NCI-H524 treated with DMSO at 0.1 percent for 48 hours (cell line): Measurements from ENCODE around the gene TMEM134.

Experiments
- DNase-seq: peaks from one replicate; lab custom pipeline; 2025; lab: John Stamatoyannopoulos, UW

The TMEM134 gene

DNA sequence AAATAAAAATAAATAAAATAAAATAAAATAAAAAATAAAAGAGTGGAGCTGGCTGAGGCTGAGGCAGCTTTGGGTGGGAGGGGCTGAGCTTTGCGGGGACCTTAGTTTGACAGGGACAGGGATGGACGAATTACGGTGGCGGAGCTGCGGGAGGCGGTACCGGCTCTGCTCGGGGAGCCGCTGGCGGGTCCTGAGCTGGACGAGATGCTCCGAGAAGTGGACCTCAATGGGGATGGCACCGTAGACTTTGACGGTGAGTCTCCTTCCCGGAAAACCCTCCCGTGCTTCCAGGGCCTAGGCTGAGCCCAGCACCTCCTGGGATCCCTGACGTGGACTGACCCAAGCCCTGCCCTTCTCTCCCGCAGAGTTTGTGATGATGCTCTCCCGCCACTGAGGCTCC, 10.8 kb downstream of the TMEM134 start:
- no peak for DNase-seq

GRCh38 chr11:67457453-67457852, 11.6 kb downstream of the TMEM134 start:
- no peak for DNase-seq

- no peak for DNase-seq
Observed at GRCh38 chr11:67456068-67456705, 12.9 kb downstream of the TMEM134 start.

DNA sequence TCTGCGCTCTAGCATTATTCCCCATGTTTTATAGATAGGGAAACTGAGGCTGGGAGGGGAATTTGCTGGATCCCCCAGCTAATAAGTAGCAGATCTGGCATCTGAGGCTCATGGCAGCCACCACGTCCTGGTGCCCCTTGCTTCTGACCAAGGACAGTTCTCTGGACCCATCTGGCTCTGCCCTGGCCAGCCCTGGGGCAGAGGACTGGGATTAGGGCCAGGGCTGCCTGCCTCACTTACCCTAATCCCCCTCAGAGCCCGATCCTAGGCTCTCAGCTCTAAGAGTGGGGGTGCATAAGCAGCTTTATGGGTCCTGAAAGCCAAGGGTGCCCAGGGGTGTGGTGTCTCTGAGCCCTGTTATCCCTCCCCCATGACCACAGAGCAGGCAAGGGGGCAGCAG, 14.0 kb downstream of the TMEM134 start, which contains the start of gene CABP4:
Gene CABP4, plus strand, starts transcription at position 301 of the 400 bp plus-strand sequence. Its CDS starts 70 bp downstream, at position 371.
- no peak for DNase-seq

DNA sequence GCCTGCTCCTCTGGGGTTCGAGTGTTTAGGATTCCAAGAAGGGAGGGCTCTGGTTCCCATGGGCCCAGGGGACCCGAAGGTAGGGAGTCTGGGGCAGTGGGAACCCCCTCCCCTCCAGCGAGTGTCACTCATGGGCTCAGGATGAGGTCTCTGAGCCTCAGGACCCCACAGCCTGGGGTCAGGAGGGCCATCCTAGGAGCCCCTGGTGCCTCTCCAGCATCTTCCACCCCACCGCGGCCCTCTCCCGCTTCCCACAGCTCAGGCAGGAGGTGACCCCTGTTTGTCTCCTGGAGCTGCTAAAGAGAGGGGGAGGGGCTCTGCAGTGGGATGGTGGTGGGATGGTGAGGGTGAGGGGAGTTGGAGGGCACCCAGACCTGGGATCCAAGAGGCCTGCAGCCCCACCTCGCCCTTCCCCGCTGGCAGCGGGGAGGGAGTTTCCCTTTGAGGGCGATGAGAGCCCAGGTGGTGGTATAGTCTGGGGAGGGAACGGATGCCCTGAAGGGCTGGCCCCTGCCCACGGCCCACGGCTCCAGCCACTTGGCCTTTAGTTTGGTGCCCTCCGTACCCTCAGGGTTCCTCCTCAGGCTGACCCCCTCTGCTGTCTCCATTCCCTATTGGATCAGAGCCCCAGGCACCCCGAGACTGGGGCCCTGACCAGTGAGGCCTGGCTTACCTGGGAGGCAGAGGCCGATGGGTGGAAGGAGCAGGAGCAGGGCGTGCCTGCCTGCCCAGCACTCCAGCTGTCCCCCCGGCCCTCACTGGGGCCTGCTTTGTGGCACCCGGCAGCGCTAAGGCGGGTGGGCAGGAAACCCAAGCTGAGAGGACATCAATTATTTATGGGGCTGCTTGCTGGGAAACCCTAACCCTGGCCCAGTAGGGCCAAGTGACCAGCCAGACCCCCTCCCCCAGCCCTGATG, 15.0 kb downstream of the TMEM134 start:
- DNase-seq, result no peak

- no peak for DNase-seq
Observed at GRCh38 chr11:67452141-67452952, 16.7 kb downstream of the TMEM134 start, which contains the start of gene GPR152. Gene GPR152, minus strand, starts transcription at chr11:67452729. Its CDS starts 5 bp downstream, at chr11:67452724.

GRCh38 chr11:67451658-67451976, 17.4 kb downstream of the TMEM134 start:
- DNase-seq, result no peak

DNA sequence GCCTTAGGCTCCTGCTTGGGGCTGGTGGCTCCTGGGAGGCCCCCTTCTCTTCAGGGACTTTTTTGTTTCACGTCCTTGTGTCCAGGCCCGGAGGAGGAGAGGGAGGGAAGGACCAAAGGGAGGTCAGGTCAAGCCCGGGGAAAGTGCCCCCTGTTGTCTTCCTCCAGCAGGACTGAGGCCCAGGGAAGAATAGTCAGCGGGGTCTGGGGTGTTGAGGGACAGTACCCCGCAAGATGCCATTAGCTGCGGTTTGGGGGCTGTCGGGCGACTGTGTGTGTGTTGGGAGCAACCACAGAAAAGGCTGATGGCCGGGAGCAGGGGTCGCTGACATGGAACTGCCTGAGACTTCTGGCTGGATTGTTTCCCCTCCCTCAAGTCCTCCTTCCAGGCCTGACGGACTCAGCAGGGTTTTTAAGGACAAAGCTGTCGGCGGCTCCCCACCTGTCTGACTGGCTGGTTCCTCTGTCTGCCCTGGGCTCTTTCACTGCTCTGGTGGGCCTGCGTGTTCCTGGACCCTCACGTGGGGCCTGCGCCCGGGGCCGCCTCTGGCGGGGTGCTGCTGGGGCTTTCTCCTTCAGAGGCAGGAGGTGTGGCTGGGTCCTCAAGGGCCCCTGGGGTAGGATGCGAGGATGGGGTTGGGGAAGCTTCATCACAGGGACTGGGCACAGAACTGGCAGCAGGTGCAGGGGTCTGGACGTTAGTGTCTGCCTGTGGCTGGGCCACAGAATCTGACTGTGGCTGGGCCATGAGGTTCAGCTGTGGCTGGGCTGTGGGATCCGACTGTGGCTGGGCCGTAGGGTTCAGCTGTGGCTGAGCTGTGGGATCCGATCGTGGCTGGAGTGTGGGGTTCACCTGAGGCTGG, 18.0 kb downstream of the TMEM134 start:
- no peak for DNase-seq

GRCh38 chr11:67449116-67449844, 19.8 kb downstream of the TMEM134 start:
- no peak for DNase-seq

GRCh38 chr11:67448220-67448609, 20.8 kb downstream of the TMEM134 start:
- DNase-seq, result no peak

GRCh38 chr11:67445515-67445914, 23.5 kb downstream of the TMEM134 start:
- no peak for DNase-seq

DNA sequence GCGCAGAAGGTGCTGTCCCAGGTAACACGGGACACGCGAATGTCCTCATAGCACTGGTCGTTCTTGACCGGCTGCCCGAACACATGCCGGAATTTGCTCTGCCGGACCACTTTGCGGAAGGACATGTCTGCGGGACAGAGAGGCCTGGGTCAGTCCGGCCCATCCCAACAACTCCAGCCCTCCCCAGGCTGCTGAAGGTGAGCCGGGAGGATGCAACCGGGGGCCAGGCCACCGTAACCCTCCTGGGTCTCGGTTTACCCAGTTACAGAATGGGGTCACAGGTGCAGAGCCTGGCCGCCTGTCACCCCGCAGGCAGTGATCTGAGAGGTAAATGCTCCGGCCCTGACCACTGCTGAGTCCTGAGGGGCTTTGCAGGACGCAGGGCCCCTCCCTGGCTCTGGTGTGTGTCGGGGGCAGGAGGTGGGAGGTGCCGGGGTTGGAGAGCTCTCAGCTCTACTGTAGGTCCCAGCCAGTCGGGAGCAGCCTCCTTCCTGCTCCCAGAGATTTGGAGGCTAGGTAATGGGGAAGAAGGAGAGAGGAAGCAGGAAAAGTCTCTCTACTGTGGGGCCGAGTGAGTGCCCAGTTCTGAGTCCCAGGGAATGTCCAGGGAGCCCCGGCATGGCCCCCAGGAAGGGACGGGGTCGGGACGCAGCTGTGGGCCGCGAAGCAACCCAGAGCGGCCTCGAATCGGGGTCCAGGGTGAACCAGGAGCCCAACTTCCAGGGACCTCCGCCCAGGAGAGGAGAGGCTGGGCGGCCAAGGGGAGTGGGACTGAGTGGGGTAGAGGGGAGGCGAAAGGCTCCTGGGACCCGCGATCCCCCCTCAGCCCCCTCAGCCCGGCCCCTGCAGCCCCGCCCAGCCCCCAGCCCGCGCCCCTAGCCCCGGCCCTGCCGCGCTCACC, 26.3 kb downstream of the TMEM134 start:
- no peak for DNase-seq

- no peak for DNase-seq
Observed at GRCh38 chr11:67441731-67442351, 27.2 kb downstream of the TMEM134 start.

- DNase-seq, result no peak
Observed at GRCh38 chr11:67441098-67441563, 27.9 kb downstream of the TMEM134 start.

DNA sequence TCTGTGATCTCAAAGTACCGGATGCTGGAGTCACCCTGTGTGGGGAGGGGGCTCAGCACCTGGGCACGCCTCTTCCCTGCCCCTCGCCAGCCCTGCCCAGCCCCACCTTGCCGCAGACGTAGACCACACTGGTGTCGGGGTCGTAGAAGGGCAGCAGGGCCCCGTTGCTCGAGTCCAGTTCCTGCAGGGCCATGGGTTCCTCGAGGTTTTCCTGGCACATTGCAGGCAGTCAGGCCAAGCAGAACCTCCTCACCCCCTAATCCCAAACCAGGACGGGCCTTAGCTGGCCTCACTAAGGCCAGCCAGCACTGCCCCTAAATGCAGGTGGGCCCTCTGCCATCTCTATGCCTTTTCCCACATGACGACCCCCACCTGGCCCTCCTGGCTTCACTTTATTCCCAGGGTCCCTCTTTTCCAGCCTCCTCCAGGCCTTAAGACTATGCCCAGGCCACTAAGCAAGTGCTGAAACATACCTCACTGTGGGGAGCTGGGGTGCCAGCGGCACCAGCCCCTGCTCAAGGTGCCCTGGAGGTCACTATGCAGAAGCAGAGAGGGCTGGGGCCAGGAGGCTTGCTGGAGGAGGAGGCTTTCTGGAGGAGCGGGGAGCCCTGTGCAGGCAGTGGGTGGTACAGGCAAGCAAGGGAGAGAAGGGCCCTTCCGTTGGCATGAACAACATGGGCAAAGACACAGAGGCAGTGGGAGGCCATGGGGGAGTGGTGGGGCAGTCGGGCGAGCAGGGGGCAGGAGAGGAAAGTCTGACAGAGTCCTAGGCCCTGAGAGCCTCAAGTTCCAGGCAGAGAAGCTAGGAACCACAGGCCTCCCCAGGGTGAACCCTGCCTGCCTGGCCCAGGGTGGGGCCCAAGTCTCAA, 28.6 kb downstream of the TMEM134 start:
- DNase-seq, result no peak

DNA sequence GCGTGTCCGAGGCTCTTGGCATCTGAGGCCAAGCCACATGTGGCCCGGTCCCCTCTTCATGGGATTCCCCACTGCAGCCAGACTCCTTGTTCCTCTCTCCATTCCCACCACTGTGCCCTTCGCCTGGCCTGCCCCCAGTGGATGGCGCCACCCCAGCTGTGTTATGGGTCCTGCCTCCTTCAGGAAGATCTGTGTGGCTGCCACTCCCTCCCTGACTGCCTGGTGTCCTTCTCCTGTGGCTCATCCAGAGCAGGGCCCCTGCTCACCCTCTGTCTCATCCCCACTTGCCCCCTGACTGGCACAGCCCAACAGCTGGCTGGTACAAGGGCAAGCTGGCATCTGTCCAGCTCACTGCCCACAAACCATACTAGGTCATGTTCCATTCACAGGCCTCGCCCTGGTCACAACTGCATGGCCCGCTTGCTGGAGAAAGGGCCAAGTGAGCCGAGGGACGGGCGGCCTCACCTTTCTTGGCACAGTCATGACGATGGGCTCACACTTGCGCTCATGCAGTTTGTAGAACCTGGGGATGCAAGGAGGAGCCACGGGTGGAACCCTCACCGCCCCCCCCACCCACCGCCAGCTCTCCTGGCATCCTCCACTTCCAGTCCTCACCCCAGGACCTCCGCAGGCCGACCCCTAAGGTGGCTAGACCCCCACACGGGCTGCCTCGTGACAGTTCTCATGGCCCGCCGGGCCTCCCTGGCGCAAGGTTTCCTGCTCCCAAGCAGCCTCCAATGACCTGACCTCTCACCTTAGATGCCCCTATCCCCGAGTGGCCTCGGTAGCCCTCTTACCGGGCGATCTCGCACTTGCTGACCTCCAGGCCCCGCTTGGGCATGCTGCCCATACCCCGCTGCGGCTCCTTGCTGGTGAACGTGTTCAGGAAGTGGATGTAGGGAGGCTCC, 29.5 kb downstream of the TMEM134 start:
- DNase-seq, result no peak
